GM12872 (cell line): Measurements from ENCODE around the gene XPNPEP2.

Source experiments
- CTCF ChIP-seq: IDR thresholded peaks from 3 replicates; pipeline ENCODE4 v1.5.1; 2011; ENCODE audit warnings: low read depth, mild to moderate bottlenecking, low read length, moderate library complexity; ENCODE audit not compliant: insufficient read depth

Gene XPNPEP2

GRCh38 chrX:129738466-129739308 is at the start of gene XPNPEP2:
XPNPEP2 (plus strand) TSS chrX:129738979; CDS start chrX:129739214, 235 bp downstream.
- TF ChIP-seq CTCF, result no peak

- TF ChIP-seq CTCF, result no peak
Observed at GRCh38 chrX:129689796-129690195, 49.0 kb upstream of the XPNPEP2 start.

GRCh38 chrX:129690435-129690834 is 48.3 kb upstream of the XPNPEP2 start:
- no peak for TF ChIP-seq CTCF

GRCh38 chrX:129693354-129693753 is 45.4 kb upstream of the XPNPEP2 start:
- no peak for TF ChIP-seq CTCF

- no peak for TF ChIP-seq CTCF
Observed at GRCh38 chrX:129694805-129695204, 44.0 kb upstream of the XPNPEP2 start.

- TF ChIP-seq CTCF, result no peak
Observed at GRCh38 chrX:129695535-129695934, 43.2 kb upstream of the XPNPEP2 start.

GRCh38 chrX:129695937-129696336 is 42.8 kb upstream of the XPNPEP2 start:
- TF ChIP-seq CTCF, result no peak
